ENCODE measurements around the gene TTLL7.

Gene TTLL7

GRCh38 chr1:83896299-83896698 is 102.6 kb downstream of the TTLL7 start:
- no peak overlapping the region for H3K27ac ChIP-seq (ENCODE audit: low read length)
- no peaks in the 10 kb centered on the region for H3K9me3 ChIP-seq (ENCODE audit: insufficient read depth, low read length)
- peaks cover 5% of the 10 kb centered on the region for H3K4me1 ChIP-seq (ENCODE audit: low read length)
- no peaks in the 10 kb centered on the region for H4K20me1 ChIP-seq (ENCODE audit: insufficient read depth, low read length)
- H3K36me3 ChIP-seq (replicated peaks; ENCODE audit: low read depth, low read length) = no peaks in the 10 kb centered on the region
- TF ChIP-seq EZH2phosphoT487 (IDR thresholded peaks at IDR 0.05; ENCODE audit: low read depth) (no peak), CTCF (IDR thresholded peaks at IDR 0.05; ENCODE audit: low read depth, low read length) (no peak)
- no peak overlapping the region for H3K9ac ChIP-seq (ENCODE audit: low read length)
- no peaks in the 10 kb centered on the region for H3K27me3 ChIP-seq (ENCODE audit: low read depth, low read length)
- H3K4me2 ChIP-seq (ENCODE audit: low read length) = no peak overlapping the region
- no peaks in the 10 kb centered on the region for H3K79me2 ChIP-seq (ENCODE audit: low read length)
- no peak overlapping the region for H3K4me3 ChIP-seq (ENCODE audit: low read length)
- H2AFZ ChIP-seq (ENCODE audit: low read depth, low read length) = no peak overlapping the region

GRCh38 chr1:83889707-83890106 is 109.2 kb downstream of the TTLL7 start:
- no peaks in the 10 kb centered on the region for H3K4me1 ChIP-seq (ENCODE audit: low read length)
- H3K36me3 ChIP-seq (replicated peaks; ENCODE audit: low read depth, low read length) = no peaks in the 10 kb centered on the region
- H3K4me3 ChIP-seq (ENCODE audit: low read length) = no peak overlapping the region
- no peaks in the 10 kb centered on the region; the same call in 1 of the 2 replicates for H3K9me3 ChIP-seq (ENCODE audit: insufficient read depth, low read length)
- H3K27ac ChIP-seq (ENCODE audit: low read length) = no peak overlapping the region
- H3K4me2 ChIP-seq (ENCODE audit: low read length) = no peak overlapping the region
- no peaks in the 10 kb centered on the region for H3K79me2 ChIP-seq (ENCODE audit: low read length)
- H3K9ac ChIP-seq (ENCODE audit: low read length) = no peak overlapping the region
- H2AFZ ChIP-seq (ENCODE audit: low read depth, low read length) = no peak overlapping the region
- H4K20me1 ChIP-seq (ENCODE audit: insufficient read depth, low read length) = no peaks in the 10 kb centered on the region
- TF ChIP-seq CTCF (IDR thresholded peaks at IDR 0.05; ENCODE audit: low read depth, low read length) (no peak), EZH2phosphoT487 (IDR thresholded peaks at IDR 0.05; ENCODE audit: low read depth) (no peak)
- no peaks in the 10 kb centered on the region for H3K27me3 ChIP-seq (ENCODE audit: low read depth, low read length)

GRCh38 chr1:83887483-83887882 is 111.4 kb downstream of the TTLL7 start:
- no peaks in the 10 kb centered on the region for H3K4me1 ChIP-seq (ENCODE audit: low read length)
- H3K9ac ChIP-seq (ENCODE audit: low read length) = no peak overlapping the region
- H3K9me3 ChIP-seq (ENCODE audit: insufficient read depth, low read length) = no peaks in the 10 kb centered on the region; the same call in 1 of the 2 replicates
- H4K20me1 ChIP-seq (ENCODE audit: insufficient read depth, low read length) = no peaks in the 10 kb centered on the region
- no peak overlapping the region for H2AFZ ChIP-seq (ENCODE audit: low read depth, low read length)
- TF ChIP-seq CTCF (IDR thresholded peaks at IDR 0.05; ENCODE audit: low read depth, low read length) (no peak), EZH2phosphoT487 (IDR thresholded peaks at IDR 0.05; ENCODE audit: low read depth) (no peak)
- no peaks in the 10 kb centered on the region for H3K27me3 ChIP-seq (ENCODE audit: low read depth, low read length)
- H3K4me3 ChIP-seq (ENCODE audit: low read length) = no peak overlapping the region
- H3K4me2 ChIP-seq (ENCODE audit: low read length) = no peak overlapping the region
- H3K27ac ChIP-seq (ENCODE audit: low read length) = no peak overlapping the region
- no peaks in the 10 kb centered on the region for H3K79me2 ChIP-seq (ENCODE audit: low read length)
- H3K36me3 ChIP-seq (replicated peaks; ENCODE audit: low read depth, low read length) = no peaks in the 10 kb centered on the region

GRCh38 chr1:83883979-83884378 is 115.0 kb downstream of the TTLL7 start:
- H3K27me3 ChIP-seq (ENCODE audit: low read depth, low read length) = no peaks in the 10 kb centered on the region
- H3K27ac ChIP-seq (ENCODE audit: low read length) = no peak overlapping the region
- no peaks in the 10 kb centered on the region for H3K4me1 ChIP-seq (ENCODE audit: low read length)
- H3K4me2 ChIP-seq (ENCODE audit: low read length) = no peak overlapping the region
- H3K9me3 ChIP-seq (ENCODE audit: insufficient read depth, low read length) = no peaks in the 10 kb centered on the region
- H3K79me2 ChIP-seq (ENCODE audit: low read length) = no peaks in the 10 kb centered on the region
- no peak overlapping the region for H3K9ac ChIP-seq (ENCODE audit: low read length)
- H3K36me3 ChIP-seq (replicated peaks; ENCODE audit: low read depth, low read length) = no peaks in the 10 kb centered on the region
- H3K4me3 ChIP-seq (ENCODE audit: low read length) = no peak overlapping the region
- TF ChIP-seq CTCF (IDR thresholded peaks at IDR 0.05; ENCODE audit: low read depth, low read length) (no peak), EZH2phosphoT487 (IDR thresholded peaks at IDR 0.05; ENCODE audit: low read depth) (no peak)
- no peak overlapping the region for H2AFZ ChIP-seq (ENCODE audit: low read depth, low read length)
- H4K20me1 ChIP-seq (ENCODE audit: insufficient read depth, low read length) = no peaks in the 10 kb centered on the region
